M059J (cell line): ENCODE data around the gene HUNK. TPM values are rescaled to one million over a fixed set of nuclear protein-coding genes. Genes with fewer than 3 reads are reported as not detected.

Source experiments
- DNase-seq: peaks from one replicate; pipeline ENCODE4 v3.0.0-alpha.2; 2012; ENCODE audit warnings: low read depth
- total RNA-seq: library from RNA; depleted of rRNA; stranded (reverse); fragments of >200 nt; shearing (Covaris generic); gene quantifications from 2 replicates; pipeline ENCODE4 v1.2.3, GENCODE V29; 2014; rRNA removed

Gene HUNK
- total RNA-seq, 1 experiment from 2014 or later = 0.15 TPM

DNA sequence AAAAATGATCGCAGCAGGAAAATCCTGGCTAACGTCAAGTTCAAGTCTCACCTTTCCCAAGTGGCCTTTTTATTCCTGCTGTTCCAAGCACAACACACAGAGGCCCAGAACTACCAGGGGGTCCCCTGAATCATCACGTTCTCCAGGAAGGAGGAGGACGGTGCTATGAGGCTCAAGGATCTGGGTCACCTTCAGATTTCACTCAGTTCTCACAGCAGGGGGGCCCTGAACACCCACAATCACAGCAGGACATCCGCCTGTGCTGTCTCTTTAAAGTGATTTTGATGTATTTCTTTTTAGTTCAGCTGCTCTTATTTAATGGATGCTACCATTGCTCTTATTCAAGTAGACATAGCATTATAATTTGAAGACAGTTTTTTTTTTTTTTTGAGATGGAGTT is 173.4 kb downstream of the HUNK start:
- DNase-seq = no peak

DNA sequence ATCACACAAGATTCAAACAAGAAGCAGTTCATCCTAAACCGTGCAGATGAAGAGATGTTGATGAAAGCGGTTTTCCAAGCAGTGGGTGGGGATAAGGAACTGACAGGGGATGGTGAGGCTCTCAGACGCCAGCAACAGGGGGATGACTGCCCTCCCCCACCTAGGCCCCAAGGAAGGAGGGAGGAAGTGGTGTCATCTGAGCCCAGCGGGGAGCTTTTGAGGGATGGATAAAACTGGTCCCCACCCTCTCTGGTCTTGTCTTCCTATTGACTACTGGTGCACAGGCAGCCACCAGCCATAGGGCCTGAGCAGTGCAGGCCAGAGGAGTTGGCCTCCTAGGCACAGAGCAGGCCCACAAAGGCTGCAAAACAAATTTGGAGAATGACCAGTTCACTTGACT is 175.5 kb downstream of the HUNK start:
- DNase-seq = no peak

Other genes starting within 250 kb of the HUNK start
- 503 and 518 TPM in 2 replicates for gene SOD1, start 213.3 kb upstream of the HUNK start, total RNA-seq
- 6.1 and 8.4 TPM in 2 replicates for gene SCAF4, start 140.9 kb upstream of the HUNK start, total RNA-seq